ENCODE measurements around the gene LRRC40. TPM values are rescaled to one million over a fixed set of nuclear protein-coding genes. Genes with fewer than 3 reads are reported as not detected.
A peak's percentile ranks its signal among the peaks of the same experiment; 100 is the strongest.

LRRC40 gene
- total and polyA plus RNA-seq, 2 experiments from 2014 or later: 19.4 to 21.0 TPM

DNA sequence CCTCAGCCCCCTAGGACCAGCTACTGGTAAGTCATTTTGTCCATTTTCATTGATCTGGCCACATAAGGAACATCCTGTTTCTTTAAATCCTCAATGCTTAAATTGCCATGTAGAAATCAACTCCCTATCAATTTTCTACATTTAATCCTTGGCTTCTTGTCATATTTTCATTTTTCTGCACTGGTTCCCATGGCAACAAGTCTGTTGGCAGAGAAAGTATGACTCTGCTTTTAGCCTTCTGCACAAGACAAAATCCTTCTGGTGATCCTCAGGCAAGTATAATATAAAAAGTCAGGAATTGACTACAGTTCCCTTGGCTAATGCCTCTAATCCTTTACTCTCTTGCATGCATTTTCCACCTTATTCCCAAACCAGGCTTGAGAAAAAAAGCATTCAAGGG is 65.0 kb downstream of the LRRC40 start:
- Histone ChIP-seq H3K36me3 (no peaks in the 10 kb centered on the region), H3K27ac (peak overlapping the region; percentile 83), H3K27me3 (no peaks in the 10 kb centered on the region), H3K9me3 (ENCODE audit: low read depth) (no peaks in the 10 kb centered on the region), H3K4me1 (ENCODE audit: low read depth) (peaks cover 28% of the 10 kb centered on the region), H3K4me3 (no peak overlapping the region)
- DNase-seq (ENCODE audit: low read depth in 1 of 2, low spot score in 1 of 2): peak in 1 of 2 donors; percentile 86
- TF ChIP-seq, protein P1, sequence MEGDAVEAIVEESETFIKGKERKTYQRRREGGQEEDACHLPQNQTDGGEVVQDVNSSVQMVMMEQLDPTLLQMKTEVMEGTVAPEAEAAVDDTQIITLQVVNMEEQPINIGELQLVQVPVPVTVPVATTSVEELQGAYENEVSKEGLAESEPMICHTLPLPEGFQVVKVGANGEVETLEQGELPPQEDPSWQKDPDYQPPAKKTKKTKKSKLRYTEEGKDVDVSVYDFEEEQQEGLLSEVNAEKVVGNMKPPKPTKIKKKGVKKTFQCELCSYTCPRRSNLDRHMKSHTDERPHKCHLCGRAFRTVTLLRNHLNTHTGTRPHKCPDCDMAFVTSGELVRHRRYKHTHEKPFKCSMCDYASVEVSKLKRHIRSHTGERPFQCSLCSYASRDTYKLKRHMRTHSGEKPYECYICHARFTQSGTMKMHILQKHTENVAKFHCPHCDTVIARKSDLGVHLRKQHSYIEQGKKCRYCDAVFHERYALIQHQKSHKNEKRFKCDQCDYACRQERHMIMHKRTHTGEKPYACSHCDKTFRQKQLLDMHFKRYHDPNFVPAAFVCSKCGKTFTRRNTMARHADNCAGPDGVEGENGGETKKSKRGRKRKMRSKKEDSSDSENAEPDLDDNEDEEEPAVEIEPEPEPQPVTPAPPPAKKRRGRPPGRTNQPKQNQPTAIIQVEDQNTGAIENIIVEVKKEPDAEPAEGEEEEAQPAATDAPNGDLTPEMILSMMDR (IDR thresholded peaks at IDR 0.05; ENCODE audit: low read depth, low read length): no peak

DNA sequence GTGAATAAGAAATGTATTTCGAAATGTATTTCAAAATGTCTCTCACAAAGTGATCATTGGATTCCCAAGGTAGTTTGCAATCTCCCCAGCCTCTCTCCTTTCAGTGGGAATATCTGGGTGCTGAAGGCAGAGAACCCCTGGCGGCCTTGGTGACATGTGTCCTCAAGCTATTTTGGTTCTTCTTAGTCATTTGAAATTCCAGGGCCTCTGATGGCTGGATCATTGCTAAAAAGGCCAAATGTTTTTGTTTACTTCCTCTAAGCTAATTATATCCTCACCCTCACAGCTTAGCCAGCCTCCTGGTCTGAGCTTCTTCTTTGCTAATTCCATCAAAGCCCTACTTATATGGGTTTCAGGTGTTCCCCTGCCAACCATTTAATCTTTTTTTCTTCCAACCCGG is 71.2 kb downstream of the LRRC40 start:
- H3K36me3 ChIP-seq: no peaks in the 10 kb centered on the region
- DNase-seq (ENCODE audit: low read depth in 1 of 2, low spot score in 1 of 2): no peak
- no peaks in the 10 kb centered on the region for H3K9me3 ChIP-seq (ENCODE audit: low read depth)
- no peaks in the 10 kb centered on the region for H3K27me3 ChIP-seq
- H3K4me1 ChIP-seq (ENCODE audit: low read depth): peaks cover 14% of the 10 kb centered on the region
- H3K27ac ChIP-seq: no peak overlapping the region
- TF ChIP-seq, protein P1 (IDR thresholded peaks at IDR 0.05; ENCODE audit: low read depth, low read length): no peak
- H3K4me3 ChIP-seq: no peak overlapping the region

DNA sequence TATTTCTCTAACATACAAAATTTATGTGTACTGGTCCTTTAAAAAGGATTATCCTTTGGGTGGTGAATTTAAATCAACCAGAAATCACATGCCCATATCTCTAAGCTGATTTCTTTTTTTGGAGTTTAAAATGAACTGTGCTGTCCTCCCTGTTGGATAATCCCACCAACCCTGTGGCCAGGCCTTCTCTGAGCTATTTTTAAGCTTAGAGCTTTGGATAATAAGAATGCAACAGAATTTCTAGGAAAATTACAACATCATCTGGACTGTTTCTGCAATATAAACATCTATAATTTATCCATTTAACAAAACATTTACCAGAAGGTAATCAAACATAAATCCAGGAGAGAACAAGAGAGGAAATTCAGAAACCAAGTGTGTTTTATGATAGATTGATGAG is 88.3 kb downstream of the LRRC40 start:
- H3K36me3 ChIP-seq: no peaks in the 10 kb centered on the region
- H3K27me3 ChIP-seq: no peaks in the 10 kb centered on the region
- TF ChIP-seq, protein P1 (IDR thresholded peaks at IDR 0.05; ENCODE audit: low read depth, low read length): no peak
- no peaks in the 10 kb centered on the region for H3K9me3 ChIP-seq (ENCODE audit: low read depth)
- no peaks in the 10 kb centered on the region for H3K4me1 ChIP-seq (ENCODE audit: low read depth)
- H3K27ac ChIP-seq: no peak overlapping the region
- H3K4me3 ChIP-seq: no peak overlapping the region
- no peak for DNase-seq (ENCODE audit: low read depth in 1 of 2, low spot score in 1 of 2)

DNA sequence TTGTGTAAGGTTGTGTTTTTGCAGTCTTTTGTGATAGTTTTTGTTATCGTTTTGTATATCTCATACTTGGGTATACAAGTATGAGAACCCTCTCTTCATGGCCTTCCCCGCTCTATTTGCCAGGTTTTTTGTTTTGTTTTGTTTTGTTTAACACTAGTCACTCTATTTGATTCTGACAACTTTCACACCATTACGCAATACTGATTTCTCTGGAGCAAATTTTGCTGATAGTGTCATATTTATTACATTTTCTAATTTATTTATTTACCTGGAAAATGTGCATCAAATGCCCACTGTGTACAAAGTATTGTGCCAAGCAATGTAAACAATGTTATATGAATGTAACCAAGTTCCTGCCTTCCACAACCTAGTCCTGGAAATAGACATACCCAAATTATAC is 90.1 kb downstream of the LRRC40 start:
- Histone ChIP-seq H3K27ac (no peak overlapping the region), H3K4me1 (ENCODE audit: low read depth) (no peaks in the 10 kb centered on the region), H3K36me3 (no peaks in the 10 kb centered on the region), H3K27me3 (no peaks in the 10 kb centered on the region), H3K9me3 (ENCODE audit: low read depth) (no peaks in the 10 kb centered on the region), H3K4me3 (no peak overlapping the region)
- DNase-seq (ENCODE audit: low read depth in 1 of 2, low spot score in 1 of 2): no peak
- TF ChIP-seq, protein P1 (IDR thresholded peaks at IDR 0.05; ENCODE audit: low read depth, low read length): no peak

DNA sequence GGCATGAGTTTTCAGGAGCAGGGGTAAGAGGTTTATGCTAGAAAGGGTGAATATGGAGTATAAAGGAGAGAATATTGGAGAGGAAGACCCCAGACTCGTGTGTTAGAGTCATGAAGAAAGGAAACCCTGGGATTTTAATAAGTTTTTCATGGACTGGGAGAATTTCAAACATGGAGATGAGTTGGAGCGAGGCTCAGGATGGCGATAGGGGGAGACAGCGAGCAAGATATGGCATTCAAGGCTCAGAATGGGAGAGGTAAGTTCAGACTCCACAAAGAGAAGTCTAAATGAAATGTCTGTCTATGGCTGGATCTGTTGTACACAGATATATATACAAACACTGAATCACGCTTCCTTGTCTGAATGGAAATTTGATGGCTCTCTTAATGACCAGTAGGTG is 92.5 kb downstream of the LRRC40 start:
- Histone ChIP-seq H3K27ac (no peak overlapping the region), H3K27me3 (no peaks in the 10 kb centered on the region), H3K9me3 (ENCODE audit: low read depth) (no peaks in the 10 kb centered on the region), H3K36me3 (no peaks in the 10 kb centered on the region), H3K4me1 (ENCODE audit: low read depth) (no peaks in the 10 kb centered on the region), H3K4me3 (no peak overlapping the region)
- TF ChIP-seq, protein P1 (IDR thresholded peaks at IDR 0.05; ENCODE audit: low read depth, low read length): peak; percentile 4
- DNase-seq (ENCODE audit: low read depth in 1 of 2, low spot score in 1 of 2): no peak

DNA sequence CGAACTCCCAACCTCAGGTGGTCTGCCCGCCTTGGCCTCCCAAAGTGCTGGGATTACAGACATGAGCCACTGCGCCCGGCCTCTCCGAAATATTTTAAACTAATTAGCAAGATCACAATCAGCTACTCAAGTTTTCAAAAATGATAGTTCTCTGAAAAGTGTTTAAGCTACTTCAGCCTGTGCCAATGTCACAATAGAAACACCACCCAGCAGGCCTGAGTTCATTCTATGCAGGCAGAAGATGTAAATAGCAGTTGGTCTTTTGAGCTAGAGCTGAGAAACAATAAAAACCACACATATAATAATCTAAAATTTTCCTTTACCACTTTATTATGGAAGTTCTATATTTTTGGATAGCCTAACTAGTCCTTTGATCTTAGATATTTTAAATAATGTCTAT is 96.1 kb downstream of the LRRC40 start:
- no peak overlapping the region for H3K27ac ChIP-seq
- no peaks in the 10 kb centered on the region for H3K27me3 ChIP-seq
- no peaks in the 10 kb centered on the region for H3K36me3 ChIP-seq
- TF ChIP-seq, protein P1 (IDR thresholded peaks at IDR 0.05; ENCODE audit: low read depth, low read length): no peak
- no peak for DNase-seq (ENCODE audit: low read depth in 1 of 2, low spot score in 1 of 2)
- H3K4me1 ChIP-seq (ENCODE audit: low read depth): no peaks in the 10 kb centered on the region
- H3K4me3 ChIP-seq: no peak overlapping the region
- no peaks in the 10 kb centered on the region for H3K9me3 ChIP-seq (ENCODE audit: low read depth)
